ENCODE results near the gene TRAP1. TPM values are rescaled to one million over a fixed set of nuclear protein-coding genes. Genes with fewer than 3 reads are reported as not detected.

TRAP1 gene
- polyA plus RNA-seq (ENCODE audit: low read depth in 6 of 6): 10 to 100 TPM; 31.2 to 54.4 (median 39.8) TPM

DNA sequence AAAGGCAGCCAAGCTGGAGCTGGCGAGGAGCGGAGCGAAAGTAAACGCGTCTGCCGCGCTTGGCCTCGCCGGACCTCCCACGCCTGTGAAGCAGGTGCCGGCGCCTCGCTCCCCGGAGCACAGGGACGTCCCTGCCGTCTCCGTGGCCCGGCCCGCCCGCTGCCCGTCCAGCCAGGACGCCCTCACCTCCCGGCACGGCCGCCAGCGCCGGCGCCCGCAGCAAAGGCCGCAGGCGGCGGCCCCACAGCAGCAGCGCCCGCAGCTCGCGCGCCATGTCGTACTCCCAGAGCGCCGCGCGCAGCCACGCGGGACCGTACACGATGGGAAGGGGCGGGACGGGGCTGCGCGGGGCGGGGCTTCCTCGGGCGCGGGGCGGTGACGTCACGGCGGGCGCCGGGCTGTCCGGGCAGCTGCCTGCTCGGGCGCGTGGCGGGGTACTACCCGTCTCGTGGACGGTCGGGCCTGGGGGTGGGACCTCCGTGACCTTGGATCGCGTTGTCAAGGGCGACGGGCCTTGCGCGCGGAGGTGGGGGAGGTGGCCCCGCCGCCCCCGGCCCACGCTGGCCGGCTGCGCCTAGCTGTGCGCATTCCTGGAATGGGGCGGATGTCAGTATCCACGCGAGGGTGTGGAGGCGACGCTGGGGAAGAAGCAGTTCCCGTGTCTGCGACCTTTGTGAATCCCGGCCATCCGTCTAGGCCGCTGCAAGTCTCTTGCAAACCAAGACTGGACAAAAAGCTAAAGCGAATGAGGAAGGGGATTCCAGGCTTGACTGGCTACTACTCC, at the start of gene TRAP1:
Gene TRAP1, minus strand, starts transcription at position 290 of the 784 bp plus-strand sequence. Its CDS starts 16 bp downstream, at position 274.
- H3K27ac Mint-ChIP-seq: peak within 1 kb of the TSS; percentile 33 to 95 (median 90)
- peak within 1 kb of the TSS; percentile 80 to 96 (median 90) for H3K4me3 Mint-ChIP-seq
- no peaks in the 10 kb centered on the region for H3K9me3 Mint-ChIP-seq
- peaks cover 16 to 43% (median 17%) of the 10 kb centered on the region in 3 donors for H3K4me1 Mint-ChIP-seq
- H3K36me3 Mint-ChIP-seq: no peaks in the 10 kb centered on the region
- DNase-seq (peak; percentile 85), ATAC-seq (ENCODE audit: low read depth in 2 of 2) (peak; percentile 95)
- no peaks in the 10 kb centered on the region for H3K27me3 Mint-ChIP-seq

DNA sequence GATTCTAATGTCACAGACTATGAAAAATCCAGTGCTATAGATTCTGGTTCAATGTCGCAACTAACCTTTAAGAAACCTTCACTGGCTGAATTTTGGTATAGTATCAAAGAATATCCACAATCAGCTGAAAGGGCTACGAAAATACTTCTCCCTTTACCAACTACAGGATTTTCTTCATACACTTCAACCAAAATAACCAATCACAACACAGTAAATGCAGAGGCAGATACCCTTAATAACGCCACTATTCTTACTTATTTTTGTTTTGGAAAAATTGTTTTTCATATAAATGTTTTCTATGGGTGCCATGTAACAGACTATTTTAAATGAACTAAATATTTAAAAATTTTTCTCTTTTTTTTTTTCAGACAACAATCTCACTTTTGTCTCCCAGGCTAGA, 48.9 kb upstream of the TRAP1 start:
- Mint-ChIP-seq H3K4me1 (peaks cover 11 to 16% (median 12%) of the 10 kb centered on the region in 3 donors), H3K4me3 (peak overlapping the region in 1 of 8 donors; percentile 25), H3K36me3 (peaks cover 15 to 18% of the 10 kb centered on the region in 2 donors), H3K27me3 (no peaks in the 10 kb centered on the region), H3K27ac (peak overlapping the region in 2 of 6 donors; percentile 33 to 82), H3K9me3 (no peaks in the 10 kb centered on the region)
- DNase-seq: no peak
- no peak for ATAC-seq (ENCODE audit: low read depth in 2 of 2)

DNA sequence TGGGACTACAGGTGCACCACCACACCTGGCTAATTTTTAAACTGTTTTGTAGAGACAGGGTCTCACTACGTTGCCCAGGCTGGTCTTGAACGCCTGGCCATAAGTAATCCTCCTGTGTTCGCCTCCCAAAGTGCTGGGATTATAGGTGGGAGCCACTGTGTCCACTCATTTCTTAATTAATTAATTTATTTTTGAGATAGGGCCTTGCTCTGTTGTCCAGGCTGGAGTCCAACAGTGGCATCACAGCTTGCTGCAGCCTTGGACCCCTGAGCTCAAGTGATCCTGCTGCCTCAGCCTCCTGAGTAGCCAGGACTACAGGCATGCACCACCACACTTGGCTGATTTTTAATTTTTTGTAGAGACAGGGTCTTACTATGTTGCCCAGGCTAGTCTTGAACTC, 47.1 kb upstream of the TRAP1 start:
- DNase-seq (no peak), ATAC-seq (ENCODE audit: low read depth in 2 of 2) (no peak)
- H3K36me3 Mint-ChIP-seq: peaks cover 7 to 18% of the 10 kb centered on the region in 2 donors
- no peak overlapping the region for H3K4me3 Mint-ChIP-seq
- no peaks in the 10 kb centered on the region for H3K27me3 Mint-ChIP-seq
- peaks cover 11 to 16% (median 12%) of the 10 kb centered on the region in 3 donors for H3K4me1 Mint-ChIP-seq
- peak overlapping the region in 2 of 6 donors; percentile 76 to 82 for H3K27ac Mint-ChIP-seq
- no peaks in the 10 kb centered on the region for H3K9me3 Mint-ChIP-seq

DNA sequence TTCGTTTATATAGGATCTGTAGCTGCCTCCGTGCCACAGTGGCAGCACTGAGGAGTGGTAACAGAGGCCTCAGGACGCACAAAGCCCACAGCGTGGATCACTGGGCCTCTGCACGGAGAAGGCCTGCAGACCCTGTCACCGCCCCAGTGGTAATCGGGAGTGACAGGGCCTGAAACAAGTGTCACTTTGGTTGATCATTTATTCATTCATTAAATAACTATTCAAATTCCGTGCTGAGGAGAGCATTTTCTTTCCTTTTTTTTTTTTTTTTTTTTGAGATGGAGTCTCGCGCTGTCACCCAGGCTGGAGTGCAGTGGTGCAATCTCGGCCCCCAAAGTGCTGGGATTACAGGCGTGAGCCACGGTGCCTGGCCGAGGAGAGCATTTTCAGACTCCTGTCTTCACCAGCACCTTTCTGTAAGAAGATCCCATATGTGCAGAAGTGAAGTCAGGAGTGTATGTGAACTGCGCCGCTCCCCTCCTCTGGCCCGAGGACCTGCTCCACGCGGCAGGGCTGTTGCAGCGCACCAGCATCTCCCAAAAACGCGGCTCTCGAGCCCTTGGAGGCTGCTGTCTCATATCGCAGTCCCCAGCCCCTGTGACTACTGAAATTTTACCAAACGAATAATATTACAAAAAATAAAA, 44.9 kb upstream of the TRAP1 start:
- Mint-ChIP-seq H3K27me3 (no peaks in the 10 kb centered on the region), H3K9me3 (no peaks in the 10 kb centered on the region), H3K4me3 (no peak overlapping the region), H3K27ac (peak overlapping the region in 1 of 6 donors; percentile 72), H3K4me1 (peaks cover 5 to 9% (median 5%) of the 10 kb centered on the region in 3 donors), H3K36me3 (peaks cover 2 to 24% of the 10 kb centered on the region in 2 donors)
- no peak for ATAC-seq (ENCODE audit: low read depth in 2 of 2)
- no peak for DNase-seq

DNA sequence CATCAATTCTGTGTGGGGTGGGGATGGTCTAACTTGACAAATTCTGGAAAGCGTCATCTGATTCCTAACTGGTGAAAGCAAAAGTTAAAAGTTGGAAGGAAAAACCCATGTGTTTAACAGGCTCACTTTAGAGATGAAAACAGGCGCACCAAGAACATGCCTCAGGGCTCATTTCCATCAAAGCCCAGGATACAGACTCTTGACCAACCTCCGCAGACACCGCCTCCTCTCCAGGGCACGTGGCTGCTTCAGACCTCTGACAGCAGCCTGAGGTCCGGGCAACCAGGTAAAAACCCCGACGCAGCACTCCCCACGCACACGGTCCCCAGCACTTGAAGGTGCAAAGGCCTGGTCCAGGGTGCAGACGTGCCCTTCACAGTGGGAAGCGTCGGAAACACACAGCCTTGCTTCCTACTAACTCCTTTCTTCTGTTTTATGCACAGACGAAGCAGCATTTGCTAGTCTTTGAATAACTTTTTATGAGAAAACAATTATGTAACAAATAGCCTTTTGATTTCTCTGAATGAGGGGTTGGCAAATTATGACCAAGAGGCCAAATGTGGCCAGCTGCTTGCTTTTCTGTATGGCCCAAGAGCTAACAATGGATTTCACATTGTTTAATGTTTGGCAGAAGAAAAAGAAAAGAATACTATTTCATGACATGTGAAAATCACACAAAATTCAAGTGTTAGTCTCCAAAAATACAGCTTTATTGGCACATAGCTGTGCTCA, 44.2 kb upstream of the TRAP1 start:
- Mint-ChIP-seq H3K27ac (peak overlapping the region in 1 of 6 donors; percentile 26), H3K27me3 (no peaks in the 10 kb centered on the region), H3K36me3 (peaks cover 0 to 23% of the 10 kb centered on the region in 2 donors), H3K4me3 (no peak overlapping the region), H3K4me1 (peaks cover 0 to 2% (median 0%) of the 10 kb centered on the region in 3 donors), H3K9me3 (no peaks in the 10 kb centered on the region)
- ATAC-seq (ENCODE audit: low read depth in 2 of 2) (no peak), DNase-seq (no peak)

DNA sequence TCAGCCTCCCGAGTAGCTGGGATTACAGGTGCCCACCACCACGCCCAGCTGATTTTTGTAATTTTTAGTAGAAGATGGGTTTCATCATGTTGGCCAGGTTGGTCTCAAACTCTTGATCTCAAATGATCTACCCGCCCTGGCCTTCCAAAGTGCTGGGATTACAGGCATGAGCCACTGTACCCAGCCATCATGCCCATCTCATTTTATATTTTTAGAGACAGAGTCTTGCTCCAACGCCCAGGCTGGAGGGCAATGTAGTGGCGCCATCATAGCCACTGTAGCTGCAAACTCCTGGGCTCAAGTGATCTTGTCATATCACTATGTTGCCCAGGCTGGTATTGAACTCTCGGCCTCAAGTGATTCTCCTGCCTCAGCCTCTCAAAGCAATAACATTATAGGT, 43.2 kb upstream of the TRAP1 start:
- H3K27ac Mint-ChIP-seq: no peak overlapping the region
- no peaks in the 10 kb centered on the region for H3K4me1 Mint-ChIP-seq
- peaks cover 0 to 29% of the 10 kb centered on the region in 2 donors for H3K36me3 Mint-ChIP-seq
- no peaks in the 10 kb centered on the region for H3K27me3 Mint-ChIP-seq
- DNase-seq (no peak), ATAC-seq (ENCODE audit: low read depth in 2 of 2) (no peak)
- H3K4me3 Mint-ChIP-seq: no peak overlapping the region
- no peaks in the 10 kb centered on the region for H3K9me3 Mint-ChIP-seq

DNA sequence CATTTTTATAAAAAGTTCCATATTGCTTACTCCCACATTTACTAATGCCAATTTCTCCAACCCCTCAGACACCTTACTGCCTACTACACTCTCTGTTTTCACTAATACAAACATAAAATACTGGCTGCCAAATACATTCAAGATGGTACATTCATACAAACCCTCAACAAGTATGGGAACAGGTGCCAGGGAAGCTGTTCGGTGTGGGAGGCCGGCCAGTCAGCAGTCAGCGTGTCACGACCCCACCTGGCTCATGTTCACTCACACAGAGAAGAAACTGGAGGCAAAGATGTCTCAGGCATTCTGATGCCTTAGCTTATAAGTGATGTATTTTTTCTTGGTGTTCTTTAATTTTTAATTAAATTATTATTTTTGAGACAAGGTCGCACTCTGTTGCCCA, 42.4 kb upstream of the TRAP1 start:
- DNase-seq: no peak
- no peak overlapping the region for H3K27ac Mint-ChIP-seq
- no peaks in the 10 kb centered on the region for H3K27me3 Mint-ChIP-seq
- H3K4me1 Mint-ChIP-seq: no peaks in the 10 kb centered on the region
- no peak overlapping the region for H3K4me3 Mint-ChIP-seq
- peaks cover 0 to 34% of the 10 kb centered on the region in 2 donors for H3K36me3 Mint-ChIP-seq
- no peaks in the 10 kb centered on the region for H3K9me3 Mint-ChIP-seq
- ATAC-seq (ENCODE audit: low read depth in 2 of 2): no peak

DNA sequence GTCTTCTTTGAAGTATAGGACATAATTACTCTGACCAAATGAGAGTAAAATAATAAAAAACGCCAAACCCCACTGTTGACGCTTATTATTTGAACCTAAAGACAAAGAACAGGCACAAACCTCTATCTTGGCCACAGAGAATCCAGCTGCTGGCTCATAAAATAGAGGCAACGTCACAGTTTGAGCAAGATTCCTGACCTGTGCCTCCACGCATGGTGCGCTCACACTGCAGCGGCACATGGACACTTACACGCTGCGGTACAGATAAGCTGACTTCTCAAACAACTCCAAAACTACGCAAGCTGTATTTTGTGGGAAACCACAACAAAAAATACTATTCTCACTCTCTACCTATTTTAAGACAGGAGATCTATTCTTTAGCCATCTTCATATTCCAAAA, 38.8 kb upstream of the TRAP1 start:
- H3K4me3 Mint-ChIP-seq: no peak overlapping the region
- peaks cover 6 to 13% (median 7%) of the 10 kb centered on the region in 3 donors for H3K4me1 Mint-ChIP-seq
- no peaks in the 10 kb centered on the region for H3K9me3 Mint-ChIP-seq
- ATAC-seq (ENCODE audit: low read depth in 2 of 2): no peak
- DNase-seq: no peak
- no peaks in the 10 kb centered on the region for H3K27me3 Mint-ChIP-seq
- H3K27ac Mint-ChIP-seq: no peak overlapping the region
- H3K36me3 Mint-ChIP-seq: peaks cover 16 to 32% of the 10 kb centered on the region in 2 donors

DNA sequence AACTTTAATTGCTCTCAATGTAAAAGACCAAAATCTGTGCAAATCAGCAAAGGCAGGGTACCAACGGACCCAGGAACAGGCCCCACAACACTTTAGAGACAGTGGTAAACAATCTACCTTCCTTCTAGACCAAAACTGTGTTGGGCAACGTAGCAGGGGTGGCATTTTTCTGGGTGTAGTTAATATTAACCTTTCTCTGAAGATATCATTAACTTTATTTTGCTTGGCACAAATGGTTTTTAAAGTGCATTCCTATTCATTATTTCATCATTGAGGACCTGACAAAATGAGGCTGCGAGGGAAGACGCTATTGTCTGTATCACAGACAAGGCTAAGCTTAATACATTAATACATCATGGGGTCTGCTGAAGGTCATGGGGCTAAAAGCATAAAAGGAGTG, 37.9 kb upstream of the TRAP1 start:
- Mint-ChIP-seq H3K27ac (no peak overlapping the region), H3K36me3 (peaks cover 19 to 36% of the 10 kb centered on the region in 2 donors), H3K9me3 (no peaks in the 10 kb centered on the region), H3K27me3 (no peaks in the 10 kb centered on the region), H3K4me1 (peaks cover 7 to 17% (median 9%) of the 10 kb centered on the region in 3 donors), H3K4me3 (no peak overlapping the region)
- ATAC-seq (ENCODE audit: low read depth in 2 of 2) (no peak), DNase-seq (no peak)

DNA sequence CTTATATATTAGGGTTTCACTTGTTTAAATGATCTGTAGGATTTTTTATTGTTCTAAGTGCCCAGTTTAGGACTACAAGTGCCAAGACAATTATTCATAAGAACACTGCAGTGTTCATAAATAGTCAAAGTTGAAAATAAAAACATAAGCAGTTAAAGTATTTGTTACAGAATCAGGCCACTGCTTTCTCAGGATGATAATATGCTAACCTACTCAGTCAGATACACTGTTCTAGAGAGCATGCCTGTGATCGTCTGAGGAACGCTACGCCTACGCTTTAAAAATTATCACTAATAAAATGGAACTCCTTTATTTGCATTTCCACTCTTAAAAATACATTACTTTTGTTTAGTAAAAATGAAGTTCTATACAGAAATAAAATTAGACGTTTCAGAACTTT, 37.4 kb upstream of the TRAP1 start:
- H3K4me1 Mint-ChIP-seq: peaks cover 7 to 19% (median 14%) of the 10 kb centered on the region in 3 donors
- H3K36me3 Mint-ChIP-seq: peaks cover 23 to 39% of the 10 kb centered on the region in 2 donors
- H3K9me3 Mint-ChIP-seq: no peaks in the 10 kb centered on the region
- no peaks in the 10 kb centered on the region for H3K27me3 Mint-ChIP-seq
- H3K4me3 Mint-ChIP-seq: no peak overlapping the region
- no peak overlapping the region for H3K27ac Mint-ChIP-seq
- ATAC-seq (ENCODE audit: low read depth in 2 of 2) (no peak), DNase-seq (no peak)

DNA sequence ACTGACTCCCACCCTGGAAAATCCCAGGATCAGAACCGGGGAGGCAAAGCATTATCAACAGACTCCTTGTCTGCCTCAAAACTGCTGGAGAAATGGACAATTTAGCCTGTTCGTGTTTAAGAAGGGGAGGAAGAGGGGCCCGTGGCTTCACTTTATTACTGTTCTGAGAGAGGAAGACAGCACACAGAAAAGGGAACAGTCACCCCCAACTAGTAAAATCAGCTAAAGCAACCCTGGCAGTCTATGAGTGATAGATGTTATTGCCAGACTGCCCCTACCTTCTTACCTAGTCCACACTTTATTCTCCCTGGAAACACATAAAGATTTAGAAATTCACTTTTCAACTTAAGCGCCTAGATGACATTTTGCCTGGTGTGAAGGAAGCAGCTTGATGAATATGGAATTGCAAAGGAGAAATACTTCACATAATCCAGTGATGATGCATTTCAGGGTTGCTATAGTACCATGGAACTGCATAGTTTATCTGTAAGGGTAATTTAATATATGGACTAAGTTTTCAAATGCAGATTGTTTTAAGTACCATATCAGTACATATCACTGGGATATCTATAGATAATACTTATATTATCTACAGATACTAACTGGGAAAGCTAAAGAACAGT, 36.9 kb upstream of the TRAP1 start:
- H3K36me3 Mint-ChIP-seq: peaks cover 23 to 39% of the 10 kb centered on the region in 2 donors

DNA sequence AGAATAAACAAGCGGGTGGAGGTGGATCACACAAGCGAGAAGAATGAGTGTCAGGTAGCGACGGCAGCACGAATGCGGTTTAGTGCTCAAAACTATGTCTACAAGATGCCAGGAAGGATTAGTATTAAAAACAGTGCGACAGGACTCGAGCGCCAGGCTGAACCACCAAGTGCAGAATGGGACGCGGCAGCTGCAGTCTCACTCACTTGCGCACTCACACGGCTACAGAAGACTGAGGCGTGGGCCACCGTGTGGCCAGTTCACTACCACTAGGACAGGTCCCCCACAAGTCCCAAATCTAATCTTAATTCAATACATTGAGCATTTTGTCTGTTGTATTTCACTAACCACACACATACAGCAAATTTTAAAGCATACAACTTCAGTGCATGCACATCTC, 35.7 kb upstream of the TRAP1 start:
- Mint-ChIP-seq H3K27me3 (no peaks in the 10 kb centered on the region), H3K4me1 (peaks cover 7 to 19% (median 14%) of the 10 kb centered on the region in 3 donors), H3K36me3 (peaks cover 23 to 33% of the 10 kb centered on the region in 2 donors), H3K9me3 (no peaks in the 10 kb centered on the region), H3K27ac (peak overlapping the region in 2 of 6 donors; percentile 10 to 77), H3K4me3 (no peak overlapping the region)
- DNase-seq (no peak), ATAC-seq (ENCODE audit: low read depth in 2 of 2) (no peak)

More for the DNA sequence above, 36.9 kb upstream of the TRAP1 start:
- Mint-ChIP-seq H3K4me3 (peak overlapping the region in 1 of 8 donors; percentile 53), H3K27ac (peak overlapping the region in 3 of 6 donors; percentile 34 to 62 (median 54)), H3K27me3 (no peaks in the 10 kb centered on the region), H3K9me3 (no peaks in the 10 kb centered on the region), H3K4me1 (peaks cover 7 to 19% (median 14%) of the 10 kb centered on the region in 3 donors)
- ATAC-seq (ENCODE audit: low read depth in 2 of 2) (no peak), DNase-seq (no peak)

DNA sequence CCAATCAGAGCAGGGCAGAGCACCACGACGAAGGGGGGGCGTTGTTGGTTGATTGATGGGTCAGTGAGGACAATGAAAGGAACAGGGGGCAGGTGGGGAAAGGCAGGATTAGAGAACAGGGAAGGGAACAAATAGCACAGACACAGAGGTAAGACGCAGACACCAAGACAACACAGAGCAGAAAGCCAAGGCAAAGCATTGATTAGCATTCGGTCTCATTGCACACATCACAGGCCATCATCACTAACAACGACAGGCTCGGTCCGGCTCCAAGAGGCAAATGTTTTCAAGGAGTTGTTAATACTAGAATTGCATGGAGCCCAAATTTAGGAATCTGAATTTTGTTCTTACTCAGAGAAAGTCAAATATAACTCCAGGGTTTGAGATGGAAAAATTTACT, 34.6 kb upstream of the TRAP1 start:
- ATAC-seq (ENCODE audit: low read depth in 2 of 2) (no peak), DNase-seq (no peak)
- peaks cover 7 to 23% (median 14%) of the 10 kb centered on the region in 3 donors for H3K4me1 Mint-ChIP-seq
- no peaks in the 10 kb centered on the region for H3K9me3 Mint-ChIP-seq
- peaks cover 26 to 29% of the 10 kb centered on the region in 2 donors for H3K36me3 Mint-ChIP-seq
- no peaks in the 10 kb centered on the region for H3K27me3 Mint-ChIP-seq
- no peak overlapping the region for H3K4me3 Mint-ChIP-seq
- H3K27ac Mint-ChIP-seq: no peak overlapping the region
